GM19452 (cell line): ENCODE results near the gene RRP1B.
A peak's percentile ranks its signal among the peaks of the same experiment; 100 is the strongest.

Experiments
- ATAC-seq: cut with Tn5 transposase; IDR thresholded peaks from one replicate; pipeline ENCODE4 v1.9.1; 2021; ENCODE audit not compliant: unreplicated experiment

The RRP1B gene

GRCh38 chr21:43721939-43722338, 62.6 kb downstream of the RRP1B start:
- no peak for ATAC-seq

- no peak for ATAC-seq
Observed at GRCh38 chr21:43723648-43724047, 64.3 kb downstream of the RRP1B start.

- no peak for ATAC-seq
Observed at GRCh38 chr21:43726686-43727518, 67.5 kb downstream of the RRP1B start.

- ATAC-seq: no peak
Observed at GRCh38 chr21:43727519-43728153, 68.3 kb downstream of the RRP1B start.

- peak; percentile 18 for ATAC-seq
Observed at GRCh38 chr21:43728154-43728466, 68.8 kb downstream of the RRP1B start.

GRCh38 chr21:43728467-43729390, 69.4 kb downstream of the RRP1B start:
- peak; percentile 73 for ATAC-seq

GRCh38 chr21:43731476-43731875, 72.1 kb downstream of the RRP1B start:
- no peak for ATAC-seq

GRCh38 chr21:43731891-43732711, 72.7 kb downstream of the RRP1B start:
- no peak for ATAC-seq

GRCh38 chr21:43733060-43733459, 73.7 kb downstream of the RRP1B start:
- no peak for ATAC-seq

- ATAC-seq: no peak
Observed at GRCh38 chr21:43733529-43734071, 74.2 kb downstream of the RRP1B start.

- no peak for ATAC-seq
Observed at GRCh38 chr21:43734131-43734927, 75.0 kb downstream of the RRP1B start.

GRCh38 chr21:43734928-43735229, 75.5 kb downstream of the RRP1B start:
- no peak for ATAC-seq

- ATAC-seq: no peak
Observed at GRCh38 chr21:43735236-43736091, 76.1 kb downstream of the RRP1B start.

GRCh38 chr21:43736224-43736883, 77.0 kb downstream of the RRP1B start:
- ATAC-seq: no peak

- no peak for ATAC-seq
Observed at GRCh38 chr21:43737158-43737950, 78.0 kb downstream of the RRP1B start.

GRCh38 chr21:43739621-43740435, 80.5 kb downstream of the RRP1B start:
- no peak for ATAC-seq
